HPDE6-E6E7 (cell line): Measurements from ENCODE around the gene MPLKIP.
"Not testable (repeated sequence)": the region's sequence is repeated elsewhere in the genome, so short reads cannot be mapped to it uniquely, and the experiment has no call there.

Experiments
- DNase-seq: peaks from one replicate; pipeline ENCODE4 v3.0.0; 2011; ENCODE audit warnings: missing footprints; ENCODE audit errors: extremely low spot score

MPLKIP gene

DNA sequence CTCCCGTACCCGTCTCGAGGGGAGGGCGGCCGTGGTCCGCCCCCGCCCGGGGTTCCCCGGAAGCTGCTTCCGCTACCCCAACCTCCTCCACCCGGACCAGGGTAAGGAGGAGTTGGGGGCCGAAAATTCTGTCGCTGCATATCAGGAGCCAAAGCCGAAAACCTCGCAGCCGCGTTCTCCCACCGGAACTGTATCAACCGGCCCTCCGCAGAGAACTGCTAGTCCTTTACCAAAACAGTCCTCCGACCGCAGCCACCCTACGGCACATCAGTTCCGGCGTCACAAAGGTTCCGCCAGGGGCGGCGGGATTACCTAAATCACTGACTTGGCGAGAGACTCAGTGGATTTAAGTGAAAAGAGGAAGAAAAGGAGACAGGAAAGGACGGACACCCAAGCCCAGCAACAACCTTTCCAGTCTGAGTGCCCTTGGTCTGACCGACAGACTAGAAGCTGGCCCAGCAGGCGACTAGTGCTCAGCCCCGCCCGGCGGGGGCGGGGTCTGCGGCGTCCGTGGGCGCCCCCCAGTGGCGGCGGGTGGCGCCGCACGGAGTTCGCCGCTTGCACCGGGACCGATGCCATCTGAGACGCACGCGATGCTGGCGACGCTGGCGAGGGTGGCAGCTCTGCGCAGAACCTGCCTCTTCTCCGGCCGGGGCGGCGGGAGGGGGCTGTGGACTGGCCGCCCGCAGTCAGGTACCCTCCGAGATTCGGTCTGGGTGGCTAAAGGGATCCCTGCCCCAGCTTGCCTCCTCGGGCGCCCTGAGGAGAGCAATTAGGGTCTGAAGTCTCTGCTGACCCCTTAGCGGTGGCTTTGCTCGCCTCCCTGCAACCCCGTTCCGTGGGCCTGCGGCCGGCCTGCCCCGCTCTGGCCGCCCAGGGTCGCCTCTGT, at the start of gene MPLKIP, which contains the start of gene SUGCT:
Gene MPLKIP, minus strand, starts transcription at position 195 of the 889 bp plus-strand sequence. Its CDS starts 55 bp downstream, at position 140.
Gene SUGCT, plus strand, starts transcription at position 578 of the 889 bp plus-strand sequence.
- peak; percentile 78 for DNase-seq

DNA sequence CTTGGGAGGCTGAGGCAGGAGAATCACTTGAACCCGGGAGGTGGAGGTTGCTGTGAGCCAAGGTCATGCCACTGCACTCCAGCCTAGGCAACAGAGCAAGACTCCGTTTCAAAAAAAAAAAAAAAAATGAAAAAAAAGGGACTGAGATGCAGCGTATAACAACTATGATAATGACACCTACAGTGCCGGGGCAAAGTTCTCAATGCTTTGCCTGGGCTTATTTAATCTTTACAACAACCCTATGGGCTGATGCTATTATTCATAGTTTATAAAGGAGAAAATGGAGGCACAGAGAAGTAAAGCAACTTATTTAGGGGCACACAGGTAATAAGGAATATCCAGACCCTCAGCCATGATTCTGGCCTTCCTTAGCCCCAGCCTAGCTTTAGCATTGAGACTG, 48.0 kb upstream of the MPLKIP start:
- no peak for DNase-seq

DNA sequence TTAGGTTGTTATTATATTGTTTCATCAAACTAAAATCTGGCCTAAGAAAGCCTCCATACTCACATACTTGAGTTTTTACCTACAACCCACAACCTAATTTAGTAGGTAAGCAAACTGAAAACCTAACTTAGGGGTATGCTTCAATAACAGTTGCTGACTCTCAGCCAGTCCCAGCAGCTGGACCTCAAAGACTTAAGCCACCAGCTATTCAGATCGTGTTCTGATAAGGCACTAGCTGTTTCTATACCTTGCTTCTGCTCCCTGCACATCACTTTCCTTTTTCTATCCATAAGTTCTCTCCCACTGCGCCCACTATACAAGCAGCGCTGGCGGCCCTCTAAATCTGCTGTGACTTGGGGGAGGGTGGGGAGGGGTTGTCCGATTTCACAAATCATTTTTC, 42.6 kb upstream of the MPLKIP start:
- DNase-seq = no peak

DNA sequence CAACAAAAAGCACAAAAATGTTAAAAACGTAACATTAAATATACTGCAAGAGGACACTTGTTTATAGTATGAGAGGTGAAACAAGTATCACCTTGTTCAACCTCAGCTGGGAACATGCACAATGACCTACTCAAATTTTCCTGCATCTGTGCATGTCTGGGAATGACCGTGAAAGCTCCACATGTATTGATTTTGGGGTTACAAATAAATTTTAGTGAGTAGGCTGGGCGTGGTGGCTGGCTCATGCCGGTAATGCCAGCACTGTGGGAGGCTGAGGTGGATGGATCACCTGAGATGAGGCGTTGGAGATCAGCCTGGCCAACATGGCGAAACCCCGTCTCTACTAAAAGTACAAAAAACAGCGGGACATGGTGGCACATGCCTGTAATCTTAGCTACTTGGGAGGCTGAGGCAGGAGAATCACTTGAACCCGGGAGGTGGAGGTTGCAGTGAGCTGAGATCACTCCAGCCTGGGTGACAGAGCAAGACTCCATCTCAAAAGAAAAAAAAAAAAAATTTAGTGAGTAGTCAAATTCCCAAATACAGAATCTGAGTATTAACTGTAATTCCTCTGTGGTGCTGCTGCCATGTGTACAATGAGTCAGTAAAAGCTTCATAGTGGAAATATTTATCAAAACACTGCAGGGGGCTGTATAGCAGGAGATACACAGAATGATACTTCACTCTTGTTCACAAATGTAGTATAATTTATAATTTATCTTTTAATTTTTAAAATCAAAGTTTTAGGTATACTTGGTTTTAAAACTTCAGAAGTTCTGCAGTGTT, 41.5 kb upstream of the MPLKIP start:
- no peak for DNase-seq

DNA sequence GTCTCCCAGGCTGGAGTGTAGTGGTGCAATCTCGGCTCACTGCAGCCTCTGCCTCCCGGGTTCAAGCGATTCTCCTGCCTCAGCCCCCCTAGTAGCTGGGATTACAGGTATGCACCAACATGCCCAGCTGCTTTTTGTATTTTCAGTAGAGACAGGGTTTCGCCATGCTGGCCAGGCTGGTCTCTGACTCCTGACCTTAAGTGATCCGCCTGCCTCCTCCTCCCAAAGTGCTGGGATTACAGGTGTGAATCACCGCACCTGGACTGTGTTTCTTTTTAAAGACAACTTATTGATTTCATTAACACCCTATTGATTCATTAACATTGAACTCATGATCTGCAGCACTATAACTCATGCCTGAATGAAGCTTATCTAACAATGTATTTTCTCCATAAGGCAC, 40.8 kb upstream of the MPLKIP start:
- not testable (repeated sequence) for DNase-seq

DNA sequence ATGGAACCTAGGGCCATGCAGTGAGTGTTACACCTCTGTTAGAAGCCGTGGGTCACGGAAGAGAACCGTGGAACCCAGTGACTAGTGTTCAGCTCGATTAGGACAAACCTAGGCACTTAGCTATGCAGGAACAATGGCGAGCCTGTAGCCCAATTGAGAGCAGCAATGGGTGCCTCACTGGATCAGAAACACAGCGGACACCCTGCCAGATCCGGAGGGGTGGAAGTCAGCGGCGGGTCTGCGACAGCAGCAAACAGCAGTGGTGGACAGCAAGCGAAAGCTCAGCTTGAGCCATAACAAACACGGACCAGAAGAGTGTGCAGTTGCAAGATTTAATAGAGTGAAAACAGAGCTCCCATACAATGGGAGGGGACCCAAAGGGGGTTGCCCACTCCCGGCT, 38.7 kb upstream of the MPLKIP start:
- not testable (repeated sequence) for DNase-seq

DNA sequence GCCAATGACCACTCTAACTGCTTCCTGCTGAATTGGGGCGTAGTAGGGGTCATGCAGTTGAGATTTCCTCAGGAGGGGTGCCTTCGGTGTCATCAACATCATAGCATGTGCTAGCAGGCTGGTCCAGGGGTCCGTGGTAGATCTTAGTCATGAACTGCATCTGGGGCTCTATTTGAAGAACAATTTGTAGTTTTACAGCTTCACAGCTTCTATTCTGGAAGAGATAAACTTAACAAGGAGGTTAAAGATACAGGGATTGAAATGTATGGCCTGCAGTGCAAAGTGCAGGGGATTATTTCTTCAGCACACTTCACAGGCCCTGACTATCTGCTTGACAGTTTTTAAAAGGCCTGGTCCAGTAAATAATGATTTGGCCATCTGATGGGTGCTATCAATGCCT, 33.8 kb upstream of the MPLKIP start:
- not testable (repeated sequence) for DNase-seq

DNA sequence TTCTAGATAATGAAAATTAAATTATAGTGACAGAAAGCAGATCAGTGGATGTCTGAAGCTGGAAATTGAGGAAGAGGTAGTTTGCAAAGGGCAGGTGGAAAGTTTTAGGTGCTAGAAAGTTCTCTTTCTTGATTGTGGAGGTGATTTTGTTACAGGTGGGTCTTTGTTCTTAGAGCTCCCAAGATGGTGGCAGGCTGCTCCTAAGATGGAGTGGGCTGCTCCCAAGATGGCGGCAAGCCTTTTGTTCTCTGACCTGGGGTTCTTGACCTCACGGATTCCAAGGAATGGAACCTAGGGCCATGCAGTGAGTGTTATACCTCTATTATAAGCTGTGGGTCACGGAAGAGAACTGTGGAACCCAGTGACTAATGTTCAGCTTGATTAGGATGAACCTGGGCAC, 32.9 kb upstream of the MPLKIP start:
- no peak for DNase-seq

DNA sequence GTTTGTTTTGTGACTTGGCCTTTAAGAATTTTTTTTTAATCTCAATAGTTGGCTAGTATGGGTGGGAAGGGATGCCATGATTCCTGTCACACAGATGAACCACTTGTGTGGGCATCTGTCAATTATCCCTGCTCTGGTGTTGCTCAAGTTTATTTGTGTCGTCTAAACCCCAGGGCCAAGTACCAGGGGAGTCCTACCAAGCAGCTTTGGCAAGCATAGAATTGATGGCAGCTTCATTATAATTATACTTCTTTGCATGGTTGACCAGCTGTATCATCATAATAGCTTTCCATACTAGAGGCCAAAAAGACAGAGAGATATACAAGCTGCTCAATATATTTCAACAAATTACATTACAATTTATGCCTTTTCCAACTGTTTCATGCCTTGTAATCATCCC, 30.8 kb upstream of the MPLKIP start:
- no peak for DNase-seq

DNA sequence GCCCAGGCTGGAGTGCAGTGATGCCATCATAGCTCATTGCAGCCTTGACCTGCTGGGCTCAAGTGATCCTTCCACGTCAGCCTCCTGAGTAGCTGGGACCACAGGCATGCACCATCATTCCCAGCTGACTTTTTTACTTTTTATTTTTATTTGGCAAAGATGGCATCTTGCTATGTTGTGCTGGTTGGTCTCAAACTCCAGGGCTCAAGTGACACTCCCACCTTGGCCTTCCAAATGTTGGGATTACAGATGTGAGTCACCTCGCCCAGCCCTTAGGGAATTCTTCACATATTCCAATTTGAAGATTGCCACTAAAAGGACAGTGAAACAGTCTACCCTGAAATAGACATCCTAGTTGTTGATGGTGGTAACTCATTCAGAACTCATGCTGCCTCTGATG, 28.1 kb upstream of the MPLKIP start:
- DNase-seq = no peak

DNA sequence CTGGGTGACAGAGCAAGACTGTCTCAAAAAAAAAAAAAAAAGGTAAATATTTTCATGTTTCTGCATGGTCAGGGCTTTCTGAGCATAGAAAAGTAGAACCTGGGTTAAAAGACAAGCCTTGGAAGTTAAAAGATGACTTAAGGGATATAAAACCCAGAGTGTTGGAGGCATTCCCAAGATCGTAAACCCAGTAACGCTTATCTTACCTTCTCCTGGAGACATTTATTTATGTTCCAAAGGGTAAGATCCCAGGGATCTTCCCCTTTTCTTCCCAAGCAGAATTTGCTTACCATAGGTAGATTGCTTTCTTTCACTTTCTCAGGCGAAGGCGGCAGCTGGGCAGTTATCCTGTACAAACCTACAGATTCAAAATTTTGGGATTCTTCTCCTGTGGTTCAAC, 22.6 kb upstream of the MPLKIP start:
- no peak for DNase-seq

DNA sequence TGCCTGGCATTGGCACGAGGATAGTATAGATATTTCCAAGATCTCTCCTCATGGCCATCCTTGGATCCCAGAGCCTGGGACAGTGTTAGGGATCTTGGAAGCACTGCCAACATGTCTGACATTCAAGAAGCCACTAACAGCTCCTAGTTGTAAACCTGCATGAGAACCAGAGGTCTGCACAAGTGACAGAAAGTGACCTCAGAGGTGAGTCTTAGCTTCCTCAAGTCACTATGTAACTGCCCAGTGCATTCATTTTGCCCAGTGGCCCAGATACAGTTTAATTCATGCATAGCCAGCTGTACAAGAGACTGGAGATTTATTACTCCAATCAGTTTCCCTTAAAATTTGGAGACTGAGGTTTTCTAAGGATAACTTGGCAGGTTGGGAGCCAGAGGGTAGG, 17.1 kb upstream of the MPLKIP start:
- no peak for DNase-seq

DNA sequence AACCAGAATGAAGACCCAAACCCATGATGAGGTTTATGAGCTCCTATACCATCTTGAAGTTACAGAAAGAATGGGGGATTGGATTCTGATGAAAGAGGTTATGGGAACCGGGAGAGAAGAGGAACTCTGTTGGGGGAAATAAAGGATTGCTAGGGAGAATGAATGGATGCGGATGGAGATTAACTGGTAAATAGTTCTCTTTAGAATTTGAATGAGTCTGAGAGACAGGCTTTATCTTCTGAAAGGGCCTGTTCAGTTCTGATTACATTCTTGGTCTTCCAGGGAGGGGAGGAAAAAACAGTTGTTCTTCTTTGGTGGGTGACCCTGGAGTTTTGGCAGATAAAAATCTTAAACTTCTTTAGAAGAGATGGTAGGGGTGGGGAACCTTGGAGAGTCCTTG, 14.2 kb upstream of the MPLKIP start:
- no peak for DNase-seq

DNA sequence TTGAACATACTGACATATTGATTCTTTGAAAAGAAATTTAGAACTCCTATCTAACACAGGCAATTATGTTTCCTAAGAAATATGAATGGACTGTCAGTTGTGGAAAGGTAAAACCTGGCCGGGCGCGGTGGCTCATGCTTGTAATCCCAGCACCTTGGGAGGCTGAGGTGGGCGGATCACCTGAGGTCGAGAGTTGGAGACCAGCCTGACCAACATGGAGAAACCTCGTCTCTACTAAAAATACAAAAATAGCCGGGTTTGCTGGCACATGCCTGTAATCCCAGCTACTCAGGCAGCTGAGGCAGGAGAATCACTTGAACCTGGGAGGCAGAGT, 13.8 kb upstream of the MPLKIP start:
- not testable (repeated sequence) for DNase-seq

DNA sequence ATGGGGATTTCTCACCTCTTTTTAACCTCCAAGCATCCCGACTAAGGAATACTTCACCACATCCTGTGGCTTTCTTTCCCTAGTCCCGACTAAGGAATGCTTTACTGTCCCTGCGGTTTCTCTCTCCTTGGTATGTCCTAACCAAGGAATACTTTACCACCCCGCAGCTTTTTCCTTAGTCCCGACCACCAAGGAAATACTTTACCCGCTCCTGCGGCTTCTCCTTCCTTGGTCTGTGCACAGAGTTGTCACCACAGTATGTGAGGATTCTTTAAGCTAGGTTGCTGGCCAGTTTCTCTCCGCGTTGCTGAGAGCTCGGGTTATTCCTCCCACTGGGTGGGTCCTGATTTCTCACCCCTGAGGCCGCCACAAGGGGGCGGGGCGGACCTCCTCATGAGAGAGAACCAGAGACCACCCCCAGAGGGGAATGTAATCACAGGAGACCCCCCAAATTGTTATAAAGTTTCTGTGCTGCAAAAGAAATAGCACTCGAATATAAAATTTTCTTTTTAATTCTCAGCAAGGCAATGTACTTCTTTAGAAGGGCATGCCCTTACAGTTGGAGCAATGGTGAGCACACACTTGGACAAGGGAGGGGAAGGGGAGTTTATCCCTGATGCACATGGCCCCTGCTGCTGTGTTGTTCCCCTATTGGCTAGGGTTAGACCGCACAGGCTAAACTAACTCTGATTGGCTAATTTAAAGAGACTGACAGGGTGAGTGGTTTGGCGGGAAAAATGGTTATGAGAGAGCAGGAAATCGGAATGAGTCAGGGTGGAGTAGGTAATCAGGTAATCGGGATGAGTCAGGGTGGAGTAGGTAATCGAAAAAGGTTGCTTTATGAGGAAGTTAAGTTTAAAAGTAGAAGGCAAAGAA, 13.2 kb upstream of the MPLKIP start:
- no peak for DNase-seq

DNA sequence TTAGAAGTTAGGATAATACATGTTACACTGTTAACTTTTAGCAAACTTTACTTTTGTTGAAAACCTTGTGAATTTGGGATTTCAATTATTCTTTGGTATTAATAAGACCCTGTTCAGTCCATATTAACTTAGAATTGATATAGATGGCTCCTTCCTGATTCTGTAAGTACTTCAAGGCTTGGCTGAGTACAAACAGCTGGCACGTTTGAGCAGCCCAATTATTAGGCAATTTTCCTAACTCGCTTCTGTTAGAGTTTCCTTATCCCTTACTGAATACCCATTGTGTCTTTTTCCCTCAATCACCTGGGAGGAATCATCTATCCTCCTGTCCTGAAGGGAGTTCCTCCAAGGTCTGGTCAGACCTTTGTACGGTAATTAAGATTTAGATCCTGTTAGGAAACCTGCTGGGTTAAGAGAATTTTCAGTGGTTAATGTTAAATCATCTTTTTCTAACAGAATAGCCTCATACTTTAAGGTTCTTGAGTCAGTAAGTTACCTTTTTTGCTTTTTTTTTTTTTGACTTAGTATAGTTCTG, 11.2 kb upstream of the MPLKIP start:
- not testable (repeated sequence) for DNase-seq

DNA sequence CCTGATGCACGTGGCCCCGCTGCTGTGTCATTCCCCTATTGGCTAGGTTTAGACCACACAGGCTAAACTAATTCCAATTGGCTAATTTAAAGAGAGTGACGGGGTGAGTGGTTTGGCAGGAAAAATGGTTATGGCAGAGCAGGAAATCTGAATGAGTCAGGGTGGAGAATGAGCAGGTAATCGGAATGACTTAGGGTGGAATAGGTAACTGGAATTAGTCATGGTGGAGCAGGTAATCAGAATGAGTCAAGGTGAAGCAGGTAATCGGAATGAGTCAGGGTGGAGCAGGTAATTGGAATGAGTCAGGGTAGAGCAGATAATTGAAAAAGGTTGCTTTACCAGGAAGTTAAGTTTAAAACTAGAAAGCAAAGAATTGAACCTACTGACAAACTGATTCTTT, 7.5 kb upstream of the MPLKIP start:
- not testable (repeated sequence) for DNase-seq

DNA sequence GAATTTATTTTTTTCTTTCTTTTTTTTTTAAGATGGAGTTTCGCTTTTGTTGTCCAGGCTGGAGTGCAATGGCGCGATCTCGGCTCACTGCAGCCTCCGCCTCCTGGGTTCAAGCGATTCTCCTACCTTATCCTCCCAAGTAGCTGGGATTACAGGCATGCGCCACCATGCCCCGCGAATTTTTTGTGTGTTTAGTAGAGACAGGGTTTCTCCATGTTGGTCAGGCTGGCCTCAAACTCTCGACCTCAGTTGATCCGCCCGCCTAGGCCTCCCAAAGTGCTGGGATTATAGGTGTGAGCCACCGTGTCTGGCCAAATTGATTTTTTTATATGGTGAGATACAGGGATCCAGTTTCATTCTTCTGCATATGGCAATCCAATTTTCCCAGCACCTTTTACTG, 5.5 kb upstream of the MPLKIP start:
- not testable (repeated sequence) for DNase-seq

DNA sequence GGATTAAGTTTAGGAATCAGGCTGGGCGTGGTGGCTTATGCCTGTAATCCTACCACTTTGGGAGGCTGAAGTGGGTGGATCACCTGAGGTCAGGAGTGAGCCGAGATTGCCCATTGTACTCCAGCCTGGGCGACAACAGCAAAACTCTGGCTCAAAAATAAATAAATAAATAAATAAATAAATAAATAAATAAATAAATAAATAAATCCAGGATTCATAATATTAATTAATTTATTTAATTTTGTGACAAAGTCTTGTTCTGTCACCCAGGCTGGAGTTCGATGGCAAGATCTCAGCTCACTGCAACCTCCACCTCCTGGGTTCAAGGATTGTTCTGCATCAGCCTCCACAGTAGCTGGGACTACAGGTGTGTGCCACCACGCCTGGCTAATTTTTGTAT, 4.6 kb upstream of the MPLKIP start:
- no peak for DNase-seq

DNA sequence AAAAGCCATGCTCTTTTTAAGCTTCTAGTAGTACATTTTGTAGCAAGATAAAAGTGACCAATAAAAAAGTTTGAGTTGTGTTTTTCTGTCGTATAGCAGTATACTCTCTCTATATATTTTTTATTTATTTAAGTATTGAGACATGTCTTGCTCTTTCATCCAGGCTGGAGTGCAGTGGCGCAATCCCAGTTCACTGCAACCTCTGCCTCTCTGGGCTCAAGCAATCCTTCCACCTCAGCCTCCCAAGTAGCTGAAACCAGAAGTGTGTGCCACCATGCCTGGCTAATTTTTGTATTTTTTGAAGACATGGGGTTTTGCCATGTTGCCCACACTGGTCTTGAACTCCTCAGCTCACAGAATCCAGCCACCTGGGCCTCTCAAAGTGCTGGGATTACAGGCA, 3.1 kb upstream of the MPLKIP start:
- no peak for DNase-seq

DNA sequence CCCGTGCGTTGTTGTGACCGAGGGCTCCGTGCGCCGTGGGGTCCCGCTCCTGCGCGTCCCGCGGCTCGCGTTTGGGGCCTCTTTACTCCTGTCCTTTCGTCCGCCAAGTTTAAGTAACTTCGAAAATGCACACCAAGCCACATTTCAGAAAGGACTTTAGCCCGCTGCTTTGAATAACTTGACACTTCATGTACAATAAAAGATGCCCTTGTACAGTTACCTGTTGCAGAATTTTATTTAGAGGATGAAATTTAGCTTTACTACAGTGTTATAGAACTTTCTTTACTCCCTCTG, 842 bp upstream of the MPLKIP start:
- DNase-seq = no peak
